ENCODE data around the gene BRAF.
"Not testable (repeated sequence)": the region's sequence is repeated elsewhere in the genome, so short reads cannot be mapped to it uniquely, and the experiment has no call there.

BRAF gene

GRCh38 chr7:140702774-140703173 is 222.0 kb downstream of the BRAF start:
- DNase-seq = no peak

GRCh38 chr7:140698477-140698876 is 226.3 kb downstream of the BRAF start:
- no peak for DNase-seq

- DNase-seq = no peak
Measured at GRCh38 chr7:140697447-140698143, 227.1 kb downstream of the BRAF start.

DNA sequence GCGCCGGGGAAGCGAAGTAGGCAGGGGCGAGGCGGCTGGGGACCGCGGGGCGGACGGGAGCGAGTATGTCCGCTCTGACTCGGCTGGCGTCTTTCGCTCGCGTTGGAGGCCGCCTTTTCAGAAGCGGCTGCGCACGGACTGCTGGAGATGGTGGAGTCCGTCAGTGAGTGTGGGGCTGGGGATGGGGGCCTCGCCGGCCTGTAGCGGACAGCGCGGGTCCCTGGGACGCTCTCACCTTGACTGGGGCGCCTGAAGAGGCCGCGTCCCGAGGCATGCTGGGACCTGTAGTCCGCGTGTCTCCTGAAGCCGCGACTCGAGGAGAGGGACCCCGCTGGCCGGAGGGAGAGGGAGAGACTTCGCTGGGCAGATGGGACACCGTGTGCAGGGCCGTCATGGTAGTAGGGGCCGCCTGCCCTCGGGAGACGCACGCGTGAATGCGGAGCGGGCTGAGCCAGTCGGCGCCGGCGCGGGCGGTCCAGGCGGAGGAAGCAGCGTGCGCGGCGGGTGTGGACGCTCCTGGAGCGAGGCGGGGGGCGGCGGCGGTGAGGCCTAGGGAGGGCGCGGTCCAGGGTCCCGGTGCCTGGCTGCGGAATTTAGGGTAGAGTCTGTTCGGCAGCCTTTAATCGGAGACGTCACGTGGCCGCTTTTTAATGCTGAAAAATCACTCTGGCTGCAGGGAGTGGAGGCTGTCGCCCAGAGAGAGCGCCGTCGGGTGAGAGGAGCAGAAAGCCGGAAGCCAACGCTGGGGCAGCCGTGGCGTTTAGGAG is 227.9 kb downstream of the BRAF start, which contains the start of gene NDUFB2:
Gene NDUFB2, plus strand, starts transcription at position 29 of the 767 bp plus-strand sequence. Its CDS starts 37 bp downstream, at position 66.
- DNase-seq = peak; percentile 89

GRCh38 chr7:140696024-140696679 is 228.6 kb downstream of the BRAF start:
- peak; percentile 86 for DNase-seq

- DNase-seq = no peak
Measured at GRCh38 chr7:140695381-140695780, 229.3 kb downstream of the BRAF start.

GRCh38 chr7:140694592-140694991 is 230.1 kb downstream of the BRAF start:
- no peak for DNase-seq

DNA sequence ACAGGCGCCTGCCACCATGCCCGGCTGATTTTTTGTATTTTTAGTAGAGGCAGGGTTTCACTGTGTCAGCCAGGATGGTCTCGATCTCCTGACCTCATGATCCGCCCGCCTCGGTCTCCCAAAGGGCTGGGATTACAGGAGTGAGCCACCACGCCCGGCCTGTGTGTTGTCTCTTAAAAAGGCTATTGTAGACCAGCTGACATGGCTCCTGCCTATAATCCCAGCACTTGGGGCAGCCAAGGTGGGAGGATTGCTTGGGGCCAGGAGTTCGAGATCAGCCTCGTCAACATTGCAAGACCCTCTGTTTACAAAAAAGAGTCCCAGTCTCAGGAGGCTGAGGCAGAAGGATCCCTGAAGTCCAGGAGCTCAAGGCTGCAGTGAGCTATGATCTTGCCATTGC is 230.9 kb downstream of the BRAF start:
- DNase-seq = not testable (repeated sequence)

GRCh38 chr7:140691376-140692045 is 233.2 kb downstream of the BRAF start:
- DNase-seq = no peak

GRCh38 chr7:140689199-140690152 is 235.3 kb downstream of the BRAF start:
- DNase-seq = no peak

DNA sequence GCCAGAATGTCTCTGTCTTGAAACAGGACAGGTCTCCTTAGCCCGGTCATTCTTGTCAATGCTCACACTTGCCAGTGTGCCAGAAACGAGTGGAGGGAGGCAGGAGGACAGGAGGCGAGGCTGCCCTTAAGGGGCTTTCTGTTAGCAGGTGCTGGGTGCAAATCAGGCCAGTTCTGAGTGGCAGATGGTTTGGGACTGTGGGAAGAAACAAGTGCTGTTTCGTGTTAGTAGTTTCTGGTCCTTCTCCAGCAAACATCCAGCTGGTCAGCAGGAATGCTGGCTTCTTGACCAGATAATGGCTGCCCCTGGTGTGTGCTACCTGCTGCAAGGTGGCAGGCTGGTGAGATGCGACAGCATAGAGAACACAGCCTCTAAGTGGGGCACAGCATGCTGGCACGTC is 236.4 kb downstream of the BRAF start:
- DNase-seq = no peak

DNA sequence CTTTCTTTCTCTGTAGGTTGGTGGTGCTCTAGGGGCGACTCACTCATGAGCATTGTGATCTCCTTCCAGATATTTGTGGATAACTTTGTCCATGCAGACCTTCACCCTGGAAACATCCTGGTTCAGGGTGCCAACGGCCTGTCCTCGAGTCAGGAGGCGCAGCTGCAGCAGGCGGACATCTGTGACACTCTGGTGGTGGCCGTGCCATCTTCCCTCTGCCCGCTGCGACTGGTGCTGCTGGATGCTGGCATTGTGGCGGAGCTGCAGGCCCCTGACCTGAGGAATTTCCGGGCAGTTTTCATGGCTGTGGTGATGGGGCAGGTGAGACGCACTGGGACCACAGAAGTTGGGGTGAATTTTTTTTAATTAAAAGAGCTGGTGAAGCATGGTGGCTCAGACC is 237.8 kb downstream of the BRAF start:
- no peak for DNase-seq

DNA sequence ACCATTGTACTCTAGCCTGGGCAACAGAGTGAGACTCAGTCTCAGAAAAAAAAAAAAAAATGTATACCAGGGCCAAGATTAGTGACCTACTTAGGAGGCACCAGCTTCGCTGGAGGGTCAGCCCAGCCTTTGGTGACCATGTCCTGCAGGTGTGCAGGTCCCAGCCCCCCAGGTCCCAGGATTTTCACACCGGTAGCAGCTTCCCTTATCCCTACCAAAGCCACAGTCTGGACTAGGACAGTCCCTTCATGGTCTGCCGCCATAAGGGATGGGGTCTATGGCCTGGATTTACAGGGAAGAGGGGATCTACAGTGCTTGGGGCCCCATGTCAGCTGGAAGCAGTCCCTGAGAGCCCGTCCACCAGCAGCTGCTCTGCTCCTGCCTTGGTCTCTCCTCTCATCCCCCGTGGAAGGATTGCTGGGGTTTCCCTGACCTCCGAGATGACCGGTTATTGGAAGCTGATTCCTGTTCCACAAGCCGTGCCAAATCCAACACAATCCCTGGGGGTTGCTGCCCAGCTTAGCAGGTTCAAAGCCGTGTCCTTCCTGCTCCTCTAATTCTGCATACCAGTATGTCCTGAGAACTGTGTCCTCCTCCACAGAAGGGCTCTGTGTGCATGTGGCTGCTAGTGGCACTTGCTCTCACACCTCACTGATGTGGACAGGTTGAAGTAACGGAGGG is 239.2 kb downstream of the BRAF start:
- no peak for DNase-seq

DNA sequence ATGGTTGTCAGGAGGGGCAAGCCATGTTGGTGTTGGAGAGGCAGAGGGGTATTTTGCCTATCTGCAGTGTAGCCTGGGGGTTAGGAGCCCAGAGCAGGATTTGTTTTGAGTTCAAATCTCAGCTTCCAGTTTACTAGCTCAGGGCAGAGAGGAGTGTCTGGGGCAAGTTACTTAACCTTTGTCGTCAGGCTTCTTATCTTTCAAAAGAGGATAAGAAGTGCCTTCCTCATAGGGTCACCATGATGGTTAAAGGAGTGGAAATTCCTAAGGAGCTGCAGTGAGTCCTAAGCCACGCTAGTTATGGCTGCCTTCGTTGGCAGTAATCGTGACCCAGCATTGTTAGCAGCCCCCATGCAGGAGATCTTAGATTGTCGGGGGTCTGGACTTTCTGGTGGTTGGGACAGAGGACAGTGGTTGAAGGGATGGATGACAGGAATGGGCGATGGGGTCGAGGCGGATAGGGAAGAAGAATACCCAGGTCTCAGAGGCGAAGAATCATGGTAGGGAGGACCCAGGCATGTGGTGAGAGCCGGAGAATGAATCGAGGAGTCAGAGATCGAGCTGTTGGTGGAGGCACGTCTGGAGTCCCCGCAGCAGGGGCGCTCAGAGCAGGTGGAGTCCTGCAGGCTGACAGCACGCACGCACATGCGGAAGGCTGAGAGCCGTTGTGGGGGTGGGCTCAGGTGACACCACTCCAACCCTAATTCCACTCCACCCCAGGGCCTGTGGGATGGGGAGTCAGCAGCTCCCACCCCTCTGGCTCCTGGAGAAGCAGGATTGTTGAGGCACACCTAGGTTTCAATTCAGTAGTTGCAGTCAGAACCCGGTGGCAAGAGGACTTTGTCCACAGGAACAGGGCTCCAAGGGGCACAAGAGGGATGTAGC is 240.4 kb downstream of the BRAF start:
- DNase-seq = no peak

- no peak for DNase-seq
Measured at GRCh38 chr7:140683657-140684056, 241.1 kb downstream of the BRAF start.

GRCh38 chr7:140681766-140682165 is 243.0 kb downstream of the BRAF start:
- DNase-seq = no peak

DNA sequence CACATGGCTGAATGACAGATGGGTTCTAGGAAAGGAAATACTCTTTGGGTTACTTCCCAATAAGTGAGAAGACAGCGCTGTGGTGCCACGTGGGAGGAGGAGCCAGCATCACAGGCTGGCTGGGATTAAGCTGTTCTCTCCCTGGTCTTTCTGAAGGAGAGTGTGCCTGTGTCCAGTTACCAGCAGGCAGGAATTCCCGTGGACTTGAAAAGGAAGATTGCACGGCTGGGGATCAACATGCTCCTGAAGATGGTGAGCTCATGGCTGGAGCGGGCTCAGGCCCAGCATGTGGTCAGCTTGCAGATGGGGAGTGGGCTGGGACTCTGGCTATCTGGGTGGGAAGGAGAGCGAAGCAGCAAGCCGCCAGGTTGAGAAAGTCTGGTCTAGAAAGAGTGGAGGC is 243.8 kb downstream of the BRAF start:
- no peak for DNase-seq

DNA sequence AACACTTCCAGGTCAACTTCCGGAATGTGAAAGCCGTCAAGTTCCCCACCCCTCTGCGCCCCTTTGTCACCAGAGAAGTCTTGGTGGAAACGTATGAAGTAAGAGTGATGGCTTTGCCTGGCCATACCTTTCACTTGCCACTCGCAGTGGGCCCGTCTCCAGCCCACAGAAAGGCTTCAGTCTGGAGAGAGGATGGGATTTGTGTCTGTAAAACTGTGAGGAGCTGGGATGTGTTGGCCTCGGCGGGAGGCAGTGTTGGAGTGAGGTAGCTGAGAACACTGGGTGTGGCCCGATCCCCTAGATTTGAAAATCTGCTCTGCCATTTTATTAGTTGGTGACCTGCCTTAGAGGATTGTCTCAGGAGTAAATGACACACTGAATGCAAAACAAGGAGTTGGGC is 245.5 kb downstream of the BRAF start:
- DNase-seq = no peak

DNA sequence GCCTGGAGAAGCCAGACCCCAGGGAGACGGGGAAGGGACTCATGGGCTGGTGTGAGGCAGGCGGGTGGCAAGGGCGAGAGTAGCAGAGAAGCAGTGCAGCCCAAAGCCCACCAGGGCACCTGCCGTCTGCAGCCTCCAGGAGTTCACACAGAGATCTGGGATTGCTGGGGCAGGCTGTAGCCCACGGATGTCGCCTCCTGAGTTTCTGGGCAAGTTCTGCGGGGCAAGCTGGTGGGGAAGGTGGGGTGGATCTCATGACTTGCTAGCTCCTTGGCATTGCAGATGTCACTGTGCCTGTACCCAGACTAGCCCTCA is 246.0 kb downstream of the BRAF start:
- no peak for DNase-seq

DNA sequence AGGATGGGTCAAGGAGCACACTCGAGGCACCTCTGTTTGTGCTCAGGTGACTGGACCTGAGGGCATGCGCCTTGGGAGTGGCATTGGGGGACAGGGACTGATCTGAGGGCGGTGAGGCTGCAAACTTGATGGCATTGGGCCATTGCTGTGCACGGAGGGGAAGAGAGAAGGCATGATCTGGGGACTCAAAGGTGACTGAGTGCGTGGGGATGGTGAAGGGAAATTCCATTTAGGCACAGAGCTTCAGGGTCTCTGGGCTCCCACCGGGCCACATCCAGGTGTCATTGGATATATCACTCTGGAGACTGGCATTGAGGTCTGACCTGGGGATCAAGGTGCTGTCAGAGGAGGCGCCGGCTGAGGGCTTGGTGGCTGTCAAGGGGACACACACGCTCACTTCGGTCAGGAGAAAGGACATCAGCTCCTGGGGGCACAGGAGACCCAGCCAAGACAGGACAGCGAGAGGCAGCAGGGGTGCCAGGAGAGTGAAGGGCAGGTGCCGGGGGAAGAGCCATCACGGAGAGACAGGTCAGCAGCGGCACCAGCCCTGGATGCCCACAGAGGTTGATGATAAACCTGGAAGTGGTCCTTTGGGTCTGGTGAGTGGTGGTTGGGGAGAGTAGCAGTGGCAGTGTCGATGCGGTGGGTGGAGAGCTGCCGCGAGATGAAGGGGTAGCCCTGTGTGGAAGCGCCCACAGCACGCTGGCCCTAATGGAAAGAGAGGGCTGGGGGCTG is 246.5 kb downstream of the BRAF start:
- no peak for DNase-seq

Data from NCI-H2171 treated with DMSO at 0.1 percent for 48 hours (cell line).